AG09319 (cell line): Measurements from ENCODE around the gene RPS23.

Experiments used
- DNase-seq: peaks from one replicate; pipeline ENCODE4 v3.0.0-alpha.2; 2010; ENCODE audit warnings: low read depth; ENCODE audit errors: extremely low read depth
- TF ChIP-seq, protein P1 (sequence below): IDR thresholded peaks from 2 replicates; pipeline ENCODE4 v1.5.1; 2011; ENCODE audit warnings: low read depth, mild to moderate bottlenecking, inconsistent platforms, low read length, moderate library complexity

Gene RPS23

DNA sequence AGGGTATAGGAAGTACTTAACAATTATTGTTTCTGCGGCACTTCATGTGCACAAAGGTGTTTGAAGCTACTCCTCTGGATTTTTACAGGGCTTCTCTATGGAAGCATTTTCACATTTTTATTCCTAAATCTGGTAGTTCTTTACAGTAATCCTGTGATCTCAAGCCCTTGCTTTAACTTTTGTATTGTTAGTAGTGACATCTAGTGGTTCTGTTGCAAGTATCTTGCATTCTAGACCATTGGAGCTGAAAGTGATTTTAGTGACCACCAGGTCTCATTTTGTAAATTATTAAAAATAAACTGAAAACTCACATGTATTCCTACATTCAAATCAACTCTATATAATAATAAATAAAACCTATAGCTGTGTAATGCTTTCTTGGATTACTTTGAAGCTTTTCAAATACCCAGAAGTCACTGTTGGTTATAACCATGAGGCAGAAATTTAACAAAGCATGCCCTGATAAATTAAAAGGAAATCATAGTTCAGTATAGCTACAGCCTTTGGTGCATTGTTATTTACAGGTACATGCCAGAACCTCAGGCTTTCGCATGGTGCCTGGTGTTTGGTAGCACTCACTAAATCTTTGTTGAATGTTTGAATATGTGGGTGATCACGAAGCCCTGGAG, 18.9 kb downstream of the RPS23 start:
- DNase-seq: no peak
- TF ChIP-seq, protein P1, sequence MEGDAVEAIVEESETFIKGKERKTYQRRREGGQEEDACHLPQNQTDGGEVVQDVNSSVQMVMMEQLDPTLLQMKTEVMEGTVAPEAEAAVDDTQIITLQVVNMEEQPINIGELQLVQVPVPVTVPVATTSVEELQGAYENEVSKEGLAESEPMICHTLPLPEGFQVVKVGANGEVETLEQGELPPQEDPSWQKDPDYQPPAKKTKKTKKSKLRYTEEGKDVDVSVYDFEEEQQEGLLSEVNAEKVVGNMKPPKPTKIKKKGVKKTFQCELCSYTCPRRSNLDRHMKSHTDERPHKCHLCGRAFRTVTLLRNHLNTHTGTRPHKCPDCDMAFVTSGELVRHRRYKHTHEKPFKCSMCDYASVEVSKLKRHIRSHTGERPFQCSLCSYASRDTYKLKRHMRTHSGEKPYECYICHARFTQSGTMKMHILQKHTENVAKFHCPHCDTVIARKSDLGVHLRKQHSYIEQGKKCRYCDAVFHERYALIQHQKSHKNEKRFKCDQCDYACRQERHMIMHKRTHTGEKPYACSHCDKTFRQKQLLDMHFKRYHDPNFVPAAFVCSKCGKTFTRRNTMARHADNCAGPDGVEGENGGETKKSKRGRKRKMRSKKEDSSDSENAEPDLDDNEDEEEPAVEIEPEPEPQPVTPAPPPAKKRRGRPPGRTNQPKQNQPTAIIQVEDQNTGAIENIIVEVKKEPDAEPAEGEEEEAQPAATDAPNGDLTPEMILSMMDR: peak; percentile 53

DNA sequence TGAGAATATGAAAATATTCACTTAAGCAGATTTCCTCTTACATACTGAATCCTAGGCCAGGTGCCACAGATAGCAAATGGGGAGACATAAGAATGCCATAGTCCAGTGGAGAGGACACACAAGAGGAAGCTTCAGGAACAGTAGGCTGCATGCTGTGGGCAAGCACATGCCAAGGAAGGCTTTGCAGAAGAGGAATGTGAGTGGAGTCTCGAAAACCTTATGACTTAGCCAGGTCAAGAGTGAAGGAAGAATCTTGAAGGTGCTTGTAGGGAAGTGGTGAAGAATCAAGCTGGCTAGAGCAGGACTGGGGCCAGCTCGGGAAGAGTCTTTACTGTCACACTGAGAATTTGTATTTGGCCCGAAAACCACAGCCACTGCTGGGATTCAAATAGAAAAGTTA, 20.4 kb downstream of the RPS23 start:
- no peak for DNase-seq

DNA sequence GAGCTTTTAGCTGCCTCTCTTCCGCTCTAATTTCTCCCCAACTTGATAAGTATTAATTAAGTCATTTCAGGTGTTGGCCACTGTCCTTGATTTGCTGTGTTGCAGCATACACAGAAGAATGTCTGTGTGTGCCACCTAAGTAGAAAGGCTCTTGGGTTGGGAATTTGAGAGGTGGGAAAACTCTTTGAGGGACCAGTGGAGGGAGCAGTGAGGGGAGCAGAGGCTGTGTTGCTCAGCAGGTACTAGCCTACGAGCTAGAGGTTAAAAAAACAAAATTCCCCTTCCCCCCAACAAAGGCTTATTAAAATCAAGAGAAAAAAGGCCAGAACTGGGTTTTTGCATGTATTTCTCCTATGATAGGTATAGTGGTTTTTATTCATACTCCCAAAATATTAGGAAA, 20.9 kb downstream of the RPS23 start:
- DNase-seq: no peak
- TF ChIP-seq, protein P1: no peak

More for the DNA sequence above, 20.4 kb downstream of the RPS23 start:
- TF ChIP-seq, protein P1: no peak

DNA sequence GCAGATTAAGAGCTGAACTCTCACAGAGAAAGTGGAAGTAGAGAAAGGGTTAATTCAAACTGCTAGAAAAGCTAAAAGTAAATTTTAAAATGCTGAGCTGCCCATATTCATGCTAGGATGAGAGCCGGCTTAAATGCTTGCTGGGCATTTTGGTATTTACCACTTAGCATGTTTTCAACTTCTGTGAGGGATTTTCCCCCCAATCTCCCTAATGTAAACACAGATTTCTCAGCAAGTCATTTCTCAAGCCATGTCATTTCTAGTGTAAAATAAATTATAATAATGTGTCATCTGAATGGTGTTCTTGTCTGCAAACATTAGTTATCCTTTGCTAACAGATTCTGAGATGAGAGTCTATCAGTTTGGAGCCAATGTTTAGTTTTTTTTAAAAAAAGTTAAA, 22.3 kb downstream of the RPS23 start:
- TF ChIP-seq, protein P1: no peak

DNA sequence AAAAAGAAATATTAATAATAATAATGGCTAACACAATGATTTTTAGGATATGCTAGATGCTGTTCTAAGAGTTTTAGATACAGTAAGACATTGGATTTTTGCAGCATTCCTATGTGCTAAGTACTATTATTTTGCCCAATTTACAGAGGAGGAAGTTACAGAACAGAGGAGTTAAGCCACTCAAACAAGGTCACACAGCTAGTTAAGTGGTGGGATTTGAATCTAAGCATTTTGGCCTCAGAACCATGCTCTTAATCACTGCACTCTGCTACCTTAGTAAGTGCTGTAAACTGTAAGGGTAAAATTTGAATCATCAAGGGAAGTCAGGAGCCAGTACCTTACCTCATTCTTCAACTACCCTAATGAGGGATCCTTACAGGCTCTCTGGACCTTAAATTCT, 25.4 kb downstream of the RPS23 start:
- no peak for DNase-seq
- TF ChIP-seq, protein P1: no peak

More for the DNA sequence above, 22.3 kb downstream of the RPS23 start:
- no peak for DNase-seq

DNA sequence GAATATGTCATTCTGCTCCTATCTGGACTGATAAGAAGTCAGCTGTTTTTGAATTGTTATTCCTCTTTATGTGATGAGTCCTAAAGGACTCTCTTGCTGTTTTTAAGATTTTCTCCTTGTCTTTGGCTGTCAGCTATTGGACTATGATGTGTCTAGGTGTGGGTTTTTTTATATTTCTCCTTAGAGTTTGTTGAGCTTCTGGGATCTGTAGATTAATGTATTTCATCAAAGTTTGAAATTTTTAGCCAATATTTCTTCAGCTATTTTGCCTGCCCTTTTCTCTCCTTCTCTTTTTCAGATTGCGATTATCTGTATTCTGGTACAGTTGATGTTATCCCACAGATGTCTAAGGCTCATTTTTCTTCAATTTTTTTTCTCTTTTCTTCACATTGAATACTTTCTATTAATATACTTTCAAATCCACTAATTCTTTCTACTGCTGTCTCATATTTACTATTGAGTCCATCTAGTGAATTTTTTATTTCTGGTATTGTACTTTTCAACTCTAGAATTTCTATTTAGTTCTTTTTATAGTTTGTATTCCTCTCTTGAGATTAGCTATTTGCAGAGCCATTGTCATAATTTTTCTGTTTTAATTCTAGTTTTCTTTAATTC, 31.1 kb downstream of the RPS23 start:
- no peak for DNase-seq
- TF ChIP-seq, protein P1: no peak

DNA sequence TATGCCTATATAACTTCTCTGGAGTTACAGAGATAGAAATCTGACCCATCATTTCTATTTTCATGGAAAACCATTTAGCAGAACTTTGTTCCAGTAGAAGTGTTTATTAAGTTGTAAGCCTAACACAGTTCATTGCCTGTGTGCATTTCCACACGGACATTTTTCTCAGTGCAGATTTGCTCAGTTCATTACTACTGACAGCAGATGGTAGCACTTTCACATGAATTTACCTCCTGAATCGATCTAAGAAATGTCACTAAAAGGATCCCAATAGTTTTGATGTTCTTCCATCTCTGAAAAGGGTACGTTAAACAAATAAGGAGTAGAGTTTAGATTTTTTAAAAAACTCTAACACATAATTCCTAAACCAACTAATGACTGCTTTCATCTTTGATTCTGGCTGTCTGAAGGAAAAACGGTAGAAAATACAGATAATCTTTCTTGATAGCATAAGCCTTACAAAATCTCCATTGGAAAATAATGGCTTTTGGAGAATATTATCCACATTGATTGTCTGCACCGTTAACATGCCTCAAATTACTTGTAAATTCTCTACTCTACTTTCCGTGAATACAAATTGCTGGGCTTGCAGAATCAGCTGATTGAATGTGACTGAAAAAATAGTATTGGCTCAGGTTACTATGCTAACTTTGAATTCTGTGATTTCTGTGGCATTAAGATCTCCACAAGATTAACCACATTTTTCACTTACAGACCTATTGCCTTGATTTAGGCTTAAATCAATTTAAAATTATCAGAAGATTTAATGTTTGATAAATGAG, 33.1 kb downstream of the RPS23 start:
- TF ChIP-seq, protein P1: no peak; the same call in 1 of the 2 replicates
- no peak for DNase-seq
